Gastrocnemius medialis (tissue), 4 donors: ENCODE measurements around the gene PRKRIP1.

Experiments
- CTCF ChIP-seq, 5 experiments: fragments of 450-650 bp in 3 of 5; fragments of 200-600 bp in 2 of 5; sonication (generic) in 2 of 5; IDR thresholded peaks in 4 of 5; conservative IDR thresholded peaks in 1 of 5; 1 replicate in 4 of 5; 2 replicates in 1 of 5; pipeline ENCODE4 v1.5.1; 2016 to 2019; ENCODE audit warnings: antibody characterized with exemption in 5 of 5, mild to moderate bottlenecking in 3 of 5, moderate library complexity in 3 of 5
- POLR2A ChIP-seq, 2 donors: fragments of 450-650 bp; IDR thresholded peaks; one replicate each; pipeline ENCODE4 v1.6.1; 2017; ENCODE audit warnings: antibody characterized with exemption in 2 of 2, mild to moderate bottlenecking in 2 of 2, moderate library complexity in 2 of 2

- no peak for TF ChIP-seq CTCF (IDR thresholded peaks at IDR 0.05 in 4 of 5, conservative IDR thresholded peaks at IDR 0.05 in 1 of 5)
- TF ChIP-seq POLR2A (IDR thresholded peaks at IDR 0.05) = no peak
Measured at GRCh38 chr7:102421706-102422240, 25.6 kb downstream of the PRKRIP1 start.
